T-helper 22 cell (primary cell): ENCODE data around the gene DDX31.
"Not testable (repeated sequence)": the region's sequence is repeated elsewhere in the genome, so short reads cannot be mapped to it uniquely, and the experiment has no call there.

ENCODE experiments used
- DNase-seq: peaks from one replicate; pipeline ENCODE4 v3.0.0-alpha.2; 2020; ENCODE audit warnings: low read depth

The DDX31 gene

GRCh38 chr9:132578367-132578932 lies 91.3 kb downstream of the DDX31 start:
- DNase-seq, result no peak

GRCh38 chr9:132577119-132577518 lies 92.7 kb downstream of the DDX31 start:
- DNase-seq, result no peak

- no peak for DNase-seq
Measured at GRCh38 chr9:132575811-132576210, 94.0 kb downstream of the DDX31 start.

- peak; percentile 4 for DNase-seq
Measured at GRCh38 chr9:132575005-132575609, 94.7 kb downstream of the DDX31 start.

GRCh38 chr9:132572921-132573320 lies 96.9 kb downstream of the DDX31 start:
- no peak for DNase-seq

- no peak for DNase-seq
Measured at GRCh38 chr9:132571806-132572600, 97.8 kb downstream of the DDX31 start.

GRCh38 chr9:132568787-132569186 lies 101.0 kb downstream of the DDX31 start:
- DNase-seq, result not testable (repeated sequence)

- no peak for DNase-seq
Measured at GRCh38 chr9:132564526-132564925, 105.3 kb downstream of the DDX31 start.

GRCh38 chr9:132562306-132562573 lies 107.5 kb downstream of the DDX31 start:
- DNase-seq, result no peak

- no peak for DNase-seq
Measured at GRCh38 chr9:132560616-132561202, 109.1 kb downstream of the DDX31 start.

- DNase-seq, result no peak
Measured at GRCh38 chr9:132559711-132560110, 110.1 kb downstream of the DDX31 start.

- no peak for DNase-seq
Measured at GRCh38 chr9:132557159-132557558, 112.6 kb downstream of the DDX31 start.

- no peak for DNase-seq
Measured at GRCh38 chr9:132556714-132557113, 113.1 kb downstream of the DDX31 start.

GRCh38 chr9:132556235-132556634 lies 113.5 kb downstream of the DDX31 start:
- DNase-seq, result no peak

GRCh38 chr9:132555528-132555927 lies 114.3 kb downstream of the DDX31 start:
- DNase-seq, result no peak

GRCh38 chr9:132554755-132555154 lies 115.0 kb downstream of the DDX31 start:
- DNase-seq, result no peak

GRCh38 chr9:132552041-132552440 lies 117.7 kb downstream of the DDX31 start:
- no peak for DNase-seq

- no peak for DNase-seq
Measured at GRCh38 chr9:132551556-132551955, 118.2 kb downstream of the DDX31 start.

GRCh38 chr9:132548751-132549640 lies 120.8 kb downstream of the DDX31 start:
- DNase-seq, result no peak

GRCh38 chr9:132547976-132548730 lies 121.6 kb downstream of the DDX31 start:
- no peak for DNase-seq

- no peak for DNase-seq
Measured at GRCh38 chr9:132547436-132547835, 122.3 kb downstream of the DDX31 start.

GRCh38 chr9:132547052-132547431 lies 122.7 kb downstream of the DDX31 start:
- no peak for DNase-seq
